Stomach (tissue), 4 donors: ENCODE results near the gene CHRM5.

Source experiments
- EP300 ChIP-seq: sonication (generic); formaldehyde crosslinking; IDR thresholded peaks from one replicate; pipeline ENCODE4 v1.6.1; 2017; ENCODE audit warnings: antibody characterized with exemption
- POLR2AphosphoS5 ChIP-seq, 3 donors: sonication (generic); formaldehyde crosslinking; IDR thresholded peaks; one replicate each; pipeline ENCODE4 v1.6.1; 2016; ENCODE audit warnings: antibody characterized with exemption in 3 of 3
- TF ChIP-seq, protein P1 (sequence below), 7 experiments: fragments of 450-650 bp in 4 of 7; fragments of 200-600 bp in 3 of 7; sonication (generic) in 3 of 7; IDR thresholded peaks; one replicate each; pipeline ENCODE4 v1.5.1; 2016 to 2019; ENCODE audit warnings: antibody characterized with exemption in 7 of 7, control low read depth in 2 of 7, mild to moderate bottlenecking in 1 of 7

DNA sequence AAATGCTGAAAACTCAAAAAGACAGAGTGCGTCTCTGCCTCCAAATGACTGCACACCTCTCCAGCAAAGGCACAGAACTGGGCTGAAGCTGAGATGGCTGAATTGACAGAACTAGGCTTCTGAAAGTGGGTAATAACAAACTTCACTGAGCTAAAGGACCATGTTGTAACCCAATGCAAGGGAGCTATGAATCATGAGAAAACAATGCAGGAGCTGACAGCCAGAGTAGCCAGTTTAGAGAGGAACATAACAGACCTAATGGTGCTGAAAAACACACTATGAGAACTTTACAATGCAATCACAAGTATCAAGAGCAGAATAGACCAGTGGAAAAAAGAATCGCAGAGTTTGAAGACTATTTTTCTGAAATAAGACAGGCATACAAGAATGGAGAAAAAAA, 80.8 kb downstream of the CHRM5 start:
- no peak for TF ChIP-seq EP300
- no peak for TF ChIP-seq POLR2AphosphoS5 (IDR thresholded peaks at IDR 0.05)
- TF ChIP-seq, protein P1, sequence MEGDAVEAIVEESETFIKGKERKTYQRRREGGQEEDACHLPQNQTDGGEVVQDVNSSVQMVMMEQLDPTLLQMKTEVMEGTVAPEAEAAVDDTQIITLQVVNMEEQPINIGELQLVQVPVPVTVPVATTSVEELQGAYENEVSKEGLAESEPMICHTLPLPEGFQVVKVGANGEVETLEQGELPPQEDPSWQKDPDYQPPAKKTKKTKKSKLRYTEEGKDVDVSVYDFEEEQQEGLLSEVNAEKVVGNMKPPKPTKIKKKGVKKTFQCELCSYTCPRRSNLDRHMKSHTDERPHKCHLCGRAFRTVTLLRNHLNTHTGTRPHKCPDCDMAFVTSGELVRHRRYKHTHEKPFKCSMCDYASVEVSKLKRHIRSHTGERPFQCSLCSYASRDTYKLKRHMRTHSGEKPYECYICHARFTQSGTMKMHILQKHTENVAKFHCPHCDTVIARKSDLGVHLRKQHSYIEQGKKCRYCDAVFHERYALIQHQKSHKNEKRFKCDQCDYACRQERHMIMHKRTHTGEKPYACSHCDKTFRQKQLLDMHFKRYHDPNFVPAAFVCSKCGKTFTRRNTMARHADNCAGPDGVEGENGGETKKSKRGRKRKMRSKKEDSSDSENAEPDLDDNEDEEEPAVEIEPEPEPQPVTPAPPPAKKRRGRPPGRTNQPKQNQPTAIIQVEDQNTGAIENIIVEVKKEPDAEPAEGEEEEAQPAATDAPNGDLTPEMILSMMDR (IDR thresholded peaks at IDR 0.05) = no peak
